OCI-LY1 (cell line): ENCODE data around the gene ABCB11.

Experiments used
- EZH2 ChIP-seq: fragments of 200-600 bp; sonication (generic), shearing (Covaris generic); IDR thresholded peaks from 2 replicates; pipeline ENCODE4 v1.8.0; 2017; ENCODE audit warnings: borderline replicate concordance, mixed run types, mild to moderate bottlenecking, antibody characterized with exemption, low read length, moderate library complexity, mixed read lengths
- TF ChIP-seq, protein P1 (sequence below): fragments of 200-600 bp; sonication (generic), shearing (Covaris generic); IDR thresholded peaks from 2 replicates; pipeline ENCODE4 v1.5.1; 2017; ENCODE audit warnings: mild to moderate bottlenecking, antibody characterized with exemption, low read length, moderate library complexity, mixed read lengths

- TF ChIP-seq, protein P1, sequence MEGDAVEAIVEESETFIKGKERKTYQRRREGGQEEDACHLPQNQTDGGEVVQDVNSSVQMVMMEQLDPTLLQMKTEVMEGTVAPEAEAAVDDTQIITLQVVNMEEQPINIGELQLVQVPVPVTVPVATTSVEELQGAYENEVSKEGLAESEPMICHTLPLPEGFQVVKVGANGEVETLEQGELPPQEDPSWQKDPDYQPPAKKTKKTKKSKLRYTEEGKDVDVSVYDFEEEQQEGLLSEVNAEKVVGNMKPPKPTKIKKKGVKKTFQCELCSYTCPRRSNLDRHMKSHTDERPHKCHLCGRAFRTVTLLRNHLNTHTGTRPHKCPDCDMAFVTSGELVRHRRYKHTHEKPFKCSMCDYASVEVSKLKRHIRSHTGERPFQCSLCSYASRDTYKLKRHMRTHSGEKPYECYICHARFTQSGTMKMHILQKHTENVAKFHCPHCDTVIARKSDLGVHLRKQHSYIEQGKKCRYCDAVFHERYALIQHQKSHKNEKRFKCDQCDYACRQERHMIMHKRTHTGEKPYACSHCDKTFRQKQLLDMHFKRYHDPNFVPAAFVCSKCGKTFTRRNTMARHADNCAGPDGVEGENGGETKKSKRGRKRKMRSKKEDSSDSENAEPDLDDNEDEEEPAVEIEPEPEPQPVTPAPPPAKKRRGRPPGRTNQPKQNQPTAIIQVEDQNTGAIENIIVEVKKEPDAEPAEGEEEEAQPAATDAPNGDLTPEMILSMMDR: no peak
- TF ChIP-seq EZH2: no peak
Observed at GRCh38 chr2:168999668-169000213, 31.4 kb downstream of the ABCB11 start.
